HG02678 (cell line): ENCODE data around the gene KRTAP5-3.
"Not testable (repeated sequence)": the region's sequence is repeated elsewhere in the genome, so short reads cannot be mapped to it uniquely, and the experiment has no call there.

Experiments
- ATAC-seq: cut with Tn5 transposase; IDR thresholded peaks from one replicate; pipeline ENCODE4 v1.9.1; 2021; ENCODE audit warnings: mild to moderate bottlenecking, moderate library complexity; ENCODE audit not compliant: unreplicated experiment

The KRTAP5-3 gene

DNA sequence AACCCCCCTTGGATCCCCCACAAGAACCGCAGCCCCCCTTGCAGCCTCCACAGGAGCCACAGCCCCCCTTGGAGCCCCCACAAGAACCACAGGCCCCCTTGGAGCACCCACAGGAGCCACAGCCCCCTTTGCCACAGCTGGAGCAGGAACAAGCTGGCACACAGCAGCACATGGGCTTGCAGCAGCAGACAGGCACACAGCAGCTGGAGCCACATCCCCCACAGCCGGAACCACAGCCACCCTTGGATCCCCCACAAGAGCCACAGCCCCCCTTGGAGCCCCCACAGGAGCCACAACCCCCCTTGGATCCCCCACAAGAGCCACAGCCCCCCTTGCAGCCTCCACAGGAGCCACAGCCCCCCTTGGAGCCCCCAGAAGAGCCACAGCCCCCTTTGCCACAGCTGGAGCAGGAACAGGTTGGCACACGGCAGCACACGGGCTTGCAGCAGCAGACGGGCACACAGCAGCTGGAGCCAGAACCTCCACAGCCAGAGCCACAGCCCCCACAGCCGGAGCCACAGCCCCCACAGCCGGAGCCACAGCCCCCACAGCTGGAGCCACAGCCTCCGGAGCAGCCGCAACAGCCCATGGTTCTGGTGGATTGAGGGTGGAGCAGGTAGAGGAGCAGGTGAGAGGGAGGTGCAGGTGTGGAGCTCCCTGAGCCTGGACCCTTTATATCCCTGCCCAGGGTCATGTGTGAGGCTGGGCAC is 23.4 kb downstream of the KRTAP5-3 start, which contains the start of gene KRTAP5-1:
Gene KRTAP5-1 (minus strand): TSS at position 623 of the 710 bp plus-strand sequence. CDS start 34 bp downstream, at position 589.
- not testable (repeated sequence) for ATAC-seq

DNA sequence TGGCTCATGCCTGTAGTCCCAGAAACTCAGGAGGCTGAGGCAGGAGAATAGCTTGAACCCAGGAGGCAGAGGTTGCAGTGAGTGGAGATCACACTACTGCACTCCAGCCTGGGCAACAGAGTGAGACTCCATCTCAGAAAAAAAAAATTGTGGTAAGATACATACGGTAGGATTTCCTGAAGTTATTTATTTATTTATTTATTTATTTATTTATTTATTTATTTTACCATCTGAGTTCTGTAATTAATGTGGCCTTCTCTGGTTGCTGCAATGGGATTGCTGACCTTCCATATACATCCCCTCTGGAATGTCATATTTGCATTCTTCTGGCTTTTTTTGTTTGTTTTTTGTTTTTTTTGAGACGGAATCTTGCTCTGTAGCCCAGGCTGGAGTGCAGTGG is 25.4 kb downstream of the KRTAP5-3 start:
- ATAC-seq = not testable (repeated sequence)

DNA sequence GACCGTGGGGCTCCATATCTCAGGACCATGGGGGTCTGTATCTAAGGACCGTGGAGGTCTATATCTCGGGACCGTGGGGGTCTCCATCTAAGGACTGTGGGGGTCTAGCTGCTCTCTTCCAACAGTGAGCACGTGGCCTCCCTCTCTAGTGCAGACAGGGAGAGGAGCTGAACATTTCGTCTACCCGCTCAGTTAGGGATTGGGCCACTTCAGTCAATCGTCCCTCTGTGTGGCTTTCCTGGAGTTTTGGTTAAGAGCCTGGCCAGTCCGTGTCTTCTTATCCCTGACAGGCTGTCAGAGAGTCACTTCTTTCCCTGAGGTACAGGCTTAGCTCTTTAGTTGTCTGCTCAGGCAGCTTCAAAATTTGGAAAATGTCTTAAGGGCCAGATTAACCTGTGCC is 26.3 kb downstream of the KRTAP5-3 start:
- ATAC-seq = no peak

DNA sequence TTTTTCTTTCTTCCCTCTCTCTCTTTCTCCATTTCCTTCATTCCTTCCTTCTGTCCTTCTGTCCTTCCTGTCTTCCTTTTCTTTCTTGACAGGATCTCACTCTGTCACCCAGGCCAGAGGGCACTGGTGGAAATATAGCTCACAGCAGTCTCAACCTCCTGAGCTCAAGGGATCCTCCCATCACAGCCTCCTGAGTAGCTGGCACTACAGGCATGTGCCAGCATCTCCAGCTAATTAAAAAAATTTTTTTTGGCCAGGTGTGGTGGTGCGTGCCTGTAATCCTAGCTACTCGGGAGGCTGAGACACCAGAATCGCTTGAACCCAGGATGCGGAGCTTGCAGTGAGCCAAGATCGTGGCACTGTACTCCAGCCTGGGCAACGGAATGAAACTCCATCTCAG is 31.4 kb downstream of the KRTAP5-3 start:
- no peak for ATAC-seq

DNA sequence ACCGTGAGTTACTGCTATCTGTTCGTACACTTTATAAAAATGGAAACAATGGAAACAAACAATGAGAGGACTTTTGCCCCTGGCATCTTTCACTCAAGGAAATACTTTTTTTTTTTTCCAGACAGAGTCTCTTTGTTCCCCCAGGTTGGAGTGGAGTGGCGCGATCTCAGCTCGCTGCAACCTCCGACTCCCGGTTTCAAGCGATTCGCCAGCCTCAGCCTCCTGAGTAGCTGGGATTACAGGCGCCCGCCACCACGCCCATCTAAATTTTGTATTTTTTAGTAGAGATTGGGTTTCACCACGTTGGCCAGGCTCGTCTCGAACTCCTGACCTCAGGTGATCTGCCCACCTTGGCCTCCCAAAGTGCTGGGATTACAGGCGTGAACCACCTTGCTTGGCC is 32.5 kb downstream of the KRTAP5-3 start:
- not testable (repeated sequence) for ATAC-seq

DNA sequence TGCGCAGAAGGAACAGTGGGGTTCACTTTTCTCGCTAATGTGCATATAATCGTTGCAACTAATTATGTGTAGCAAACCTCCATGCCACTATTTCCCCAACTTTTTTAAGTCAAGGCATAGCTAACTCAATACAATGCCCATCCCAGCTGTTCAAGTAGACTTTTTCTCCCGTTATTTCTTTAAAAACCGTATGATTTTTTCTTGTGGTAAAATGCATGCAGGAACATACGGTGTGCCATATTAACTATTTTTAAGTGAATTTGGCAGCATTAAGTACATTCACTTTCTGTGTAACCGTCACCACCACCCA is 33.4 kb downstream of the KRTAP5-3 start:
- no peak for ATAC-seq

DNA sequence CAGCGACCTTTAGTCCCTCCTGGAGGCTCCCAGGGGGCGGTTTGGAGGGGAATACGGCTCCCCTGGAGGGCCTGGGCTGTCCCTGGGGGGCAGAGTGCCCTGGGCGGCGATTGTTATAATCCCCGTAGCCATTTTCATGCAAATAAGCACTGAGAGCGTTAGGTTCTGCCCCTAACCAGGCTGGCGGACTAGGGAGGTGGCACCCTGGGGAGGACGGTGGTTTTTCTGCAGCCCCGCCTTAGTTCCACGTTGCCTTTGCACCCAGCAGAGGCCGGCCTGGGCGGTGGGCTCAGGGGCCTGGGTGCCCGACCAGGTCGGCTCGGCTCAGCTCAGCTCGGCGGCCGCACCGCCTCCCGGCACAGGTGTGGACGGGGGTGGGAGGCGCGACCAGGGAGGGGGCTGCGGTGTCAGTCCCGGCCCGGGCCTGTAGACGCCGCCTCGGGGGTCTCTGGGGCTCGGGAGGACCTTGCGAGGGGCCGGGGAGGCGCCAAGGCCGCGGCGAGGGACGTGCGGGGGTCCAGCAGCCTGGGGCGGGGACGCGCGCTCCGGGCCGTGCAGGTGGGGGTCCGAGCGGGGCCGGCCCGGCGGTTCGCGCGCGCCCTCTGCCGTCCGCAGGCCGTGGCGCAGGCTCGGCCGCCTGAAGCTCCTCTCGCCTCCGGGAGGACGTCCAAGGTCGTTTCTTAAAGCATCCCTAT is 33.9 kb downstream of the KRTAP5-3 start:
- ATAC-seq = no peak

DNA sequence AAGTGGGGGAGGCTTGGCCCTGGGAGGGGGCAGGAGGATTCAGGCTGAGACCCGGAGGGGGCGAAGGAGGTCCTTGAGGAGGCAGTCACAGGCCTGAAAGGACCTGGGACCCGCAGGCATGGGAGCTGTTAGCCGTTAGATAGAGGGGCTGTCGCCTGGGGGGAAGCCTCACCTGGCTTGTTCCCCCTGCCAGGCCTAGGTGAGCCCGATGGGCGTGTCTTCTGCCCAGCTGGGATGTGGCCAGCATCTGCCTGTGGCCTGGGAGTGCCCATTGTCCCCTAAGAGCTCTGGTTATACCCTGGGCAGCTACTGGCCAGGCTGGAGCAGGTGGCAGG is 34.4 kb downstream of the KRTAP5-3 start:
- no peak for ATAC-seq

DNA sequence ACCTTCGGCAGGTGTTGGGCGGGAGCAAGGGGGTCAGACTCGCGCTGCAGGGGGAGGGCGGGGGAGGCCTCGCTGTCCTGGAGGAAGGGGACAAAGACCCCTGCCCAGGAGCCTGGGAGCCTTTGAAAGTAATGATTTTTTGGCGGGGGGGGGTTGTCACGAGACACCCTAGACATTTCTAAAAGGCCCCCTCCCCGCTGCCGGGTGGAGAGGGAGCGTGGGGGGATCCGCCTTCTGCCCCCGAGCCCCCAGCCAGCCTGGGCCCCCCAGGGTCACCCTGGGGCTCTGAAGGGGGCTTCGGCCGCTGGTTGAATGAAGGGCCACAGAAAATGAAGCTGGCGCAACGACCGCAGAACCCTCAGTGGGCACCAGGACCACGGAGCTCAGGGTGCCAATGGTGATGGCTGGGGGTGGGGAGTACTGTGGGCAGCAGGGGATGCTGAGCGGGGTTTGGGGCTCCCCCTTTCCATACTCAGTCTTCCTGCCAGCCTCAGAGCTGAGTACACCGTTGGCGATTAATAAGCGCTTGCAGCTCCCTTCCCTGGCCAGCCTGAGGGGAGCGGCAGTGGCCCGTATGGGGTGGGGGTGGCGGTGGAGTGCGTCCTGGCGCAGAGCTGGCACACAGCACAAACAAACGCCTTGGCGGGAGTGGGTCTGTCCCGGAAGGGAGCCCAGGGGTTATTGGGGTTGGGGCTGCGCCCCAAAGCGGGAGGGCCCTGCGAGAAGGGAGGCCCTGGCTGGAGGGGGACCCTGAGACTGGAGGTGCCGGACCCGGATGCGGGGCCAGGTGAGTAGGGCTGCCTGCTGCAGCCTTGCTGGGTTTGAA is 35.0 kb downstream of the KRTAP5-3 start:
- no peak for ATAC-seq

DNA sequence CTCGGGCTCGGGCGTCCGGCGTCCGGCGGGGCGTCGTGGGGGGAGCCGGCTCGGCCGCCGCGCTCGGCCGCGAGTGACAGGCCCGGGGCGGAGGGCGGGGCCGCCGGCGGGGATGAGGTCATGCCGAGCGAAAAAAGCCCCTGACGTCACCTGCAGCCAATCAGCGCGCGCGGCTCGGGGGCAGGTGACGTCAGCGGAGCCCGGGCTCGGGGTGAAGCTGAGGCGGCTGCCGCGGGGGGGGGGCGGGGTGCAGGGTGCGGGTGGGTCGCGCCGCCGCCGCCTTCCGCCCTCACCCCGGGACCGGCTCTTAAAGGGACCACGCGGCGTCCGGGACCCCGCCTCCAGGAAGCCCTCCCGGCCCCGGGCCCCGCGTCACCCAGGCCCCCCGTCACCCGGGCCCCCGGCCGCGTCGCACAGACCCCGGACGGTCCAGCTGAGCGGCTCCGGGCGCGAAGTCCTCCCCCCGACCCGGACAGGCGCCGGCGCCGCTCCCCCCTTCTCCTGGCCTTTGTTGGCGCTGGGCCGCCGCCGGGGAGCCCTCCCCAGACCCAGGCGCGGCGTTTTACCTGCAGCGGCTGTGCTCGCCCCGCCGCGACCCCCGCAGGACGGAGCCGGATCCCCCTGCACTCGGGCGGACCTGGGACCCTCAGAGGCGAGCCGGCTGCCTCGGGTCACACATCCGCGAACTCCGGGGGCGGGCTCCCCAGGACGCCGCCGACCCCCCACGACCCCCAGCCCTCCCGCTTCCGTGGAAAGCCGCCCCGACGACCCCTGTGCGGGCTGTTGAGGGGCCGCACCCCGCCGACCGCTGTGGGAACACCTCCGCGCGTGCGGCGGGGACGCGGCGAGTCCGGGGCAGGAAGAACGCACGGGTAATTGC is 35.8 kb downstream of the KRTAP5-3 start, which contains the start of gene DUSP8:
Gene DUSP8 (minus strand): TSS at position 75 of the 880 bp plus-strand sequence. CDS start 6,445 bp downstream, outside the sequence.
- ATAC-seq = peak; percentile 59

DNA sequence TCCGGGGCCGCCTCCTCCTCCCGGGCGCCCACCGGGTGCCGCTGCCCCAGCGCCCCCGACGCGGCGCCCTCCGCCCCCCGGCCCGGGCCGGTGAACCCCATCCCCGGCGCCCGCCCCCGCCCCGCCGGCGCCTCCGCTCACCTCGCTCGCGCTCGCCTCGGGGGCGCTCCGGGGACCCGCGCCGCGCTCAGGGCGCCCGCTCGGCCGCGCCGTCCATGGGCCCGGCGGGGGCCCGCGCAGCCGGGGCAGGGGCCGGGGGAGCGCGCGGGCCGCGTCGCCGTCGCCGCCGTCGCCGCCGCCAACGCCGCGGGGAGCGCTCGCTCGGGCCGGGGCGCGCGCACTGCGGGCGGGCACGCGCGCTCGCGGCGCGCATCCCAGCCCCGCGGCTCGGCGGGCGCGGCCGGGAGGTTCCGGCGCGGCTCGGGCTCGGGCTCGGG is 36.5 kb downstream of the KRTAP5-3 start:
- peak; percentile 5 for ATAC-seq

DNA sequence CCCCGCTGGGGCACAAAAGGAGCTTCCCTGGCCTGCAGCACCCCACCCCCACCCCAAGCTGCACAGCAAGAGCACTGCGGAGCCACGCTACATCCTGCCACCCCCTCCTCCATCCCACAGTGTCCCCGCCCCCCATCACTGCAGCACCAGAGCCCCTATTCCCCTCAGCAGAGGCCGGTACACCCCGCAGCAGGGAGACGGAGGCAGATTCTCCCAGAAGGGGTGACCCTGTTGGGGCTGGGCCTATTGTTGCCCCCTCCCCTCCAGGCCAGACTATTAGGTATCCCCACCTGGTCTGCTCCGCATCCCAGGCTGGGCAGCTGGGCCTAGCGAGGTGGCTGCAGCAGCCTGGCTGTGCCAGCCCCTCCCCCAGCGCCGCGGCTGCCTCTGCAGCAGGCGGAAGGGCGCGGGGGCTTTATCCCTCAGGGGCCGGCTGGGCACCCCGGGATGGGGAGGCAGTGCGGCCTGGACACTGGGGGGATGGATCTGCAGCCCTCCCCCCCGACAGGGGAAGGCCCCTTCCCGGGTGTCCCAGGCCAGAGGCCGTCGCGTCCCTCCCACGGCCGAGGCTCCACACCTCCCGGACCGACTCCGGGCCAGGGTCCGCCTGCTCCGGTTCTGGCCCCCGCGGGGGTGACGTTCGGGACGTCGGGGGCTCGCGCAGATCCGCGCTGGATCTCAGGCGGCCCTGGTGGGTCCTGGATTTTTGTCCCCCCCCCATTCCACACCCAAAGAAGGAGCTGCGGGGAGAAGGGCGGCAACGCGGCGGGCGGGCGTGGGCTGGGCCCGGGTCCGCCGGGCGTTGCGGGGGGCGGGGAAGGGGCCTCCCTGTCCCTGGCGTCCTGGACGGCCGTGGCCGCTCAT is 37.1 kb downstream of the KRTAP5-3 start:
- ATAC-seq = no peak

DNA sequence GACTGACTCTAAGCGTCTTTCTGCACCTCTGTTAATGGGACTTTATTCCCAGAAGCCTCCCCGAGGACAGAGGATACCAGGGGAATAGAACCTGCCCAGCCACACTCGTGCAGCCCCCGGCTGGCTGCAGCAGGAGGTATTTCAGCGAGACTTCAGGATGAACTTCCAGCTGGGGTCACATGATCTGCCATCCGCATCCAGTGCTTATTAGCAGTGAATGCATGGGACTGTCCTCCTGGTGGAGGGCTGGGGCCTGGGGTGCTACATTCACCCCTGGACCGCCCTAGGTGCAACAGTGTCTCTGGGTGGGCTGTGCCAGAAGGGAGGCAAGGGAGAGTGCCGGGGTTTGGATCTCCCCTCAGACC is 37.8 kb downstream of the KRTAP5-3 start:
- no peak for ATAC-seq

DNA sequence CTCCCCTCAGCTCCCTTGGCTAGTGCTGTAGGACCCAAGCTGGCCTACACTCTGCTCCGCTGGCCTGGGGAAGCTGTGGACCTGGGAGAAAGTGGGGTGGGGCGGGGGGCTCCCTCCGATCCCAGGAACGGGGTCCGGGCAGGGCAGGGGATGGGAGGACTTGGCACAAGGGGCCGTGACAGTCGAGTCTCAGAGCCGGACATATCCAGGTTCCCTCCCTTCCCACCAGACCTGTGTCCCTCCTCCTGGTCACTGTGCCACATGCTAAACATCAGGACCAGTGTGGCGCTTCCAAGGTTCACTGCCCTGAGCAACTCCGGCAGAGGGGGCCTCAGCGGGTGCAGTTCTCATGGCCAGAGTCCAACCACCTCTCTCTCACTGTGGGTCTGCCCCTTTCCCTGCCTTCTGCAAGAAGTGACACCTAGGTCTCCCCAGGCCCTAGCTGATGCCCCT is 38.2 kb downstream of the KRTAP5-3 start:
- no peak for ATAC-seq

DNA sequence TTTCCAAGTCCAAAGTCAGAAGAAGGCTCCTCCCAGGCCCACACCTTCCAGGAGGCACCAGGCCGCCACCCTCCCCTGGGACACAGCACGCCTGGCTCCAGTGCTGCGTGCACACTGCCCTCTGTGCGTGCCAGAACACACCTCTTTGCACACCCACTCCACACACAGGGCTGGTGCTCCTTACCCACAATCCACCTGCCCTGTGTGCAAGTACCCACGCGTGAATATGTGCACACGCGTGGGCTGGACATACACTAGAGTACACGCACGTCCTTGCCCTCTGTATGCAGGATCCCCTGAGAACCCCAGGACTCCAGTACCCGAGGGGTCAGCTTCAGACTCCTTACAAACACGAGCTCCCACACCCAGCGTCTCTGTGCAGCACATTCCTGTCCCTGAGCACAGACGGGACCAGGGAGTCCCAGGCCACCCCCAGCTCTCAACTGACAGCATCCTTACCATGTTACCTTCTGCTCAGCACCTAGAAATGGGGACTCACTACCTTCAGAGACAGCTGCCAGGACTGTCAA is 38.9 kb downstream of the KRTAP5-3 start:
- no peak for ATAC-seq

DNA sequence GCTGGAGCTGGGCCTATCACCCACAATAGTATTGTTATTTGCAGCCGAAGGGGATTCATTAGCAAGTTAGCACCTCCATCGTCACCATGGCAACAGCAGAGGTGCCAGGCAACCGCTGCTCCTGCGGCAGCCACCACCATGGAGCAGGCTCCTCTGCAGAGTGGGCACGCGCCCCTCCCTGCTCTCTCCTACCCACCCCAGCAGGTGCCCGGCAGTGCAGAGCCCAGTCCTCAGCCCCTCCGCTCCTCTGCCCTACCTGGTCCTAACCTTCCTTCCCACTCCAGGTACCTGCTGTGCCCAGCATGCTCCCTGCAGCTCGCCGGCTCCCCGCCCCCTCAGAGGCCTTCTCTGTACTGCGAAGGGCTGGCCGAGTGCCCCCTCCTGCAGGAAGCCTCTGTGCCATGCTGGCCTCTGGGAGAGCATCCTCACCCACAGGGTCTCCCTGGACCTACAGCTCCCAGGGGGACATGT is 39.8 kb downstream of the KRTAP5-3 start:
- ATAC-seq = no peak

DNA sequence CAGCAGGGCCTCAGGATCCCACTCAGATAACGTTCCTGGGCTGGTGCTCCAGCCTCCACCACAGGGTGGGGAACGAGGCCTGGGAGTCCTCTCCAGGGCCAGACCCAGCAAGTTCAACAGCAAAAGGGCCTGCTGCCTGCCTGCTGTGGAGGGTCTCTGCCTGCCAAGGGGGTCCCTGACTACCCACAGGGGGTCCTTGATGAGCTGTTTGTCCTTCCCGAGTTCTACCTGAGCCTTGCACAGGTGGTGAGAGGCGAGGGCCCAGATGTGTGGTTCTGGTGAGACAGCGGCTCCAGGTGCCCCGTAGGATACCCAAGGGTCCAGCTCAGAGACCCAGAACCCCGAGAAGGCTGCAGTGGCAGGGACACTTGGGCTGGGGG is 40.6 kb downstream of the KRTAP5-3 start:
- ATAC-seq = no peak

DNA sequence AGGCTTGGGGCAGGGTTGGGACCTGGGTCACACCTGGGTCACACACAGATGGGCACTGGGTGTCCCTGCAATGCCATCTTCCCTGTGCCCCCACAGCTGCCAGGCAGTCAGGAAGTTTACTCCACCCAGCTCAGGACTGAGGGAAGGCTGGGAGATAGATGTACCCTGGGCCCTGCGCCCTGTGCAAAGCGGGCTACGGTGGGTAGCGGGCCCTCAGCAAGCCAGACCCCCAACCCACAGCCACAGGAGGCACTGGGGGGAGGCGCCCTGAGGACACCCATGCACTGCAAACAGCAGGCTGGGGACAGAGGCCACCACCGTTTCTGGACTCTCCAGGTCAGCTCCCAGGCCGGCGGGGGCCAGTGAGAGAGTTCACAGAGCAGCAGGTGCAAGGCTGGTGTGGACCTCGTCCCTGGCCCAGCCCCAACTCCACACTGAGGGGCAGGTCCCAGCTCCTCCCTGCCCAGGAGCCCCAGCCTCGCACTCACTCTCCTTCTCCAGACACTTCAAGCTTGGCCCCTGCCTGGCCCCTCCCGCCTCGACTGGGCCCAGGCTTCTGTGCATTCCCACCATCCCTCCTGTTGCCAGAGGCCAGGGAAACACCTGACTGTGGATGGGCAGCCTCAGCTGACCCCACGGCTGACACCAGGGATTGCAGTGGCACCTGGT is 41.1 kb downstream of the KRTAP5-3 start:
- no peak for ATAC-seq
